HEK293T (cell line): Measurements from ENCODE around the gene CABYR.

Experiments used
- FOXA1 ChIP-seq: fragments of 450-650 bp; IDR thresholded peaks from 2 replicates; pipeline ENCODE4 v1.6.1; 2016; ENCODE audit warnings: mild to moderate bottlenecking
- FOXM1 ChIP-seq: fragments of 450-650 bp; IDR thresholded peaks from 2 replicates; pipeline ENCODE4 v1.6.1; 2017; ENCODE audit warnings: mild to moderate bottlenecking, borderline replicate concordance
- L3MBTL2 ChIP-seq: fragments of 450-650 bp; conservative IDR thresholded peaks from 2 replicates; pipeline ENCODE4 v1.6.1; 2016; ENCODE audit warnings: mild to moderate bottlenecking
- NFRKB ChIP-seq: fragments of 450-650 bp; IDR thresholded peaks from 2 replicates; pipeline ENCODE4 v1.6.1; 2016; ENCODE audit warnings: mild to moderate bottlenecking, moderate library complexity
- SP1 ChIP-seq: fragments of 450-650 bp; IDR thresholded peaks from 2 replicates; pipeline ENCODE4 v1.6.1; 2017
- SUZ12 ChIP-seq: fragments of 450-650 bp; IDR thresholded peaks from 2 replicates; pipeline ENCODE4 v1.6.1; 2016; ENCODE audit warnings: mild to moderate bottlenecking

DNA sequence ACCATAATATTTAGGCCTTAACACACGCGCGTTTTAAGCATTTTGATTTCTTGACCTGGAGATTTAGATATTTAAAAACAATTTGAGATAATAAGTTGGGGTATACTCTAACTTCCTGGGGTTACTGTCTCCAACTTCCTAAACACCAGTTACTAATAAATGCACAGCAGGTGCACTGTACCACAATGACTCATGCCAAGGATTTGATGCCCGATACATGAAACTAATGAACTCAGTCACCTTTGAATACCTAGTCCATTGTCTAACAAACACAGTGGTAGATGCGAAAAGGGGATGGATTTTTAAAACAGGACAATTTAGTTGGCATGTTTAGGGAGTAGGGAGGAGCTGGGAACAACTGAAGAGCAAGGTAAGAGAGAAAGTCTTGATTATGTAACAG is 21.2 kb downstream of the CABYR start:
- TF ChIP-seq L3MBTL2, result no peak
- no peak for TF ChIP-seq SP1
- no peak for TF ChIP-seq FOXA1
- no peak for TF ChIP-seq SUZ12
- no peak for TF ChIP-seq NFRKB
- TF ChIP-seq FOXM1, result no peak
